Epithelial cell of esophagus (primary cell): ENCODE measurements around the gene ATG4B.

Experiments
- DNase-seq: peaks from one replicate; pipeline ENCODE4 v3.0.0; 2010; ENCODE audit warnings: low read depth
- H3K4me3 ChIP-seq: 2 replicates; pipeline ENCODE4 v1.5.1; 2011; ENCODE audit warnings: mild to moderate bottlenecking, low read length, control low read depth
- CTCF ChIP-seq: IDR thresholded peaks from 2 replicates; pipeline ENCODE4 v1.5.1; 2011; ENCODE audit warnings: low read depth, mild to moderate bottlenecking, low read length, control low read depth, inconsistent platforms; ENCODE audit not compliant: insufficient read depth; ENCODE audit errors: missing control alignments

ATG4B gene

GRCh38 chr2:241670333-241671110, 33.0 kb downstream of the ATG4B start:
- no peak overlapping the region for H3K4me3 ChIP-seq
- no peak for DNase-seq
- no peak for TF ChIP-seq CTCF

- H3K4me3 ChIP-seq: no peak overlapping the region
- TF ChIP-seq CTCF: no peak
- DNase-seq: no peak
Measured at GRCh38 chr2:241671457-241672240, 34.2 kb downstream of the ATG4B start.

- no peak overlapping the region for H3K4me3 ChIP-seq
- DNase-seq: no peak
- TF ChIP-seq CTCF: no peak
Measured at GRCh38 chr2:241672243-241673188, 35.0 kb downstream of the ATG4B start.

GRCh38 chr2:241673189-241673663, 35.7 kb downstream of the ATG4B start:
- H3K4me3 ChIP-seq: no peak overlapping the region
- DNase-seq: no peak
- no peak for TF ChIP-seq CTCF

GRCh38 chr2:241673797-241674725, 36.6 kb downstream of the ATG4B start:
- no peak for DNase-seq
- no peak for TF ChIP-seq CTCF
- H3K4me3 ChIP-seq: no peak overlapping the region

- peak; percentile 15 for TF ChIP-seq CTCF
- no peak overlapping the region for H3K4me3 ChIP-seq
- DNase-seq: no peak
Measured at GRCh38 chr2:241675885-241676284, 38.4 kb downstream of the ATG4B start.
